HepG2 (cell line): ENCODE results near the gene KCNMA1. TPM values are rescaled to one million over a fixed set of nuclear protein-coding genes. Genes with fewer than 3 reads are reported as not detected.

ENCODE experiments used
- ATAC-seq: fragments of 200-7000 bp; cut with Tn5 transposase; 3 replicates; pipeline ENCODE4 v1.9.1; 2020; ENCODE audit warnings: mild to moderate bottlenecking, moderate library complexity
- BruUV-seq: library from RNA; stranded (reverse); fragments of 400-500 nt; replicated peaks from 2 replicates; lab custom pipeline; 2021; lab: Mats Ljungman, UMichigan
- CTCF ChIA-PET: fragments of 300-600 bp; formaldehyde crosslinking; extraction: SDS; loops from one replicate; lab custom pipeline; 2021; ENCODE audit warnings: low total read pairs, inconsistent platforms, low intra/inter-chr PET ratio; lab: Yijun Ruan, JAX
- POLR2A ChIA-PET: fragments of 350-600 bp; sonication (Branson Sonifier 250); formaldehyde crosslinking; loops from one replicate; lab custom pipeline; 2020; ENCODE audit warnings: antibody characterized with exemption, inconsistent platforms; lab: Yijun Ruan, JAX
- DNase-seq: peaks from one replicate; pipeline ENCODE4 v3.0.0-alpha.2; 2015; ENCODE audit warnings: low spot score
- FAIRE-seq: peaks from 3 replicates; lab custom pipeline; 2011; peaks lifted over from hg19 to GRCh38; lab: Jason Lieb, UNC
- H2AFZ ChIP-seq: one replicate; pipeline ENCODE4 v1.6.1; 2011; ENCODE audit warnings: low read length, inconsistent platforms
- H3K27ac ChIP-seq: fragments of 300-600 bp; 3 replicates; pipeline ENCODE4 v1.8.0; 2011; ENCODE audit warnings: mixed run types, mild to moderate bottlenecking, mixed read lengths, low read length, inconsistent platforms; ENCODE audit not compliant: insufficient read depth; ENCODE audit errors: extremely low read length
- H3K27me3 ChIP-seq, 2 experiments: fragments of 200-600 bp in 1 of 2; 2 replicates in 1 of 2; 3 replicates in 1 of 2; pipeline versions ENCODE4 v1.6.0 to v1.8.0; 2011; ENCODE audit warnings: low read length in 2 of 2, mild to moderate bottlenecking in 2 of 2, moderate library complexity in 2 of 2, inconsistent platforms in 1 of 2; ENCODE audit not compliant: insufficient read depth in 2 of 2, control insufficient read depth in 1 of 2
- H3K36me3 ChIP-seq, 2 experiments: fragments of 200-600 bp in 1 of 2; replicated peaks in 1 of 2; 2 replicates in 1 of 2; 3 replicates in 1 of 2; pipeline versions ENCODE4 v1.5.1 to v1.8.0; 2011; ENCODE audit warnings: low read length in 2 of 2, inconsistent platforms in 1 of 2; ENCODE audit not compliant: insufficient read depth in 2 of 2, control insufficient read depth in 1 of 2
- H3K4me1 ChIP-seq: 2 replicates; pipeline ENCODE4 v1.5.1; 2012; ENCODE audit warnings: low read length, inconsistent platforms; ENCODE audit not compliant: insufficient read depth
- H3K4me2 ChIP-seq: 2 replicates; pipeline ENCODE4 v1.6.0; 2011; ENCODE audit warnings: low read depth, low read length, inconsistent platforms
- H3K4me3 ChIP-seq, 3 experiments: fragments of 200-600 bp in 1 of 3; sonication (generic), shearing (Covaris generic) in 1 of 3; replicated peaks in 1 of 3; 2 replicates each; pipeline ENCODE4 v1.5.1; 2011 to 2016; ENCODE audit warnings: low read length in 3 of 3, inconsistent platforms in 2 of 3, low read depth in 2 of 3, mild to moderate bottlenecking in 2 of 3, control low read depth in 1 of 3, mixed read lengths in 1 of 3; ENCODE audit not compliant: insufficient read depth in 1 of 3
- H3K79me2 ChIP-seq: one replicate; pipeline ENCODE4 v1.6.1; 2011; ENCODE audit warnings: low read length, inconsistent platforms; ENCODE audit not compliant: insufficient read depth
- H3K9ac ChIP-seq: 2 replicates; pipeline ENCODE4 v1.6.0; 2011; ENCODE audit warnings: mild to moderate bottlenecking, low read depth, low read length, inconsistent platforms; ENCODE audit not compliant: insufficient read depth
- H3K9me3 ChIP-seq: 2 replicates; pipeline ENCODE4 v1.5.1; 2012; ENCODE audit warnings: mild to moderate bottlenecking, low read length
- H4K20me1 ChIP-seq: 2 replicates; pipeline ENCODE4 v1.6.0; 2011; ENCODE audit warnings: inconsistent platforms, mild to moderate bottlenecking, low read length, moderate library complexity; ENCODE audit not compliant: insufficient read depth
- GLMP ChIP-seq: sonication (generic); formaldehyde crosslinking; IDR thresholded peaks from 2 replicates; pipeline ENCODE4 v1.9.0; 2021; ENCODE audit warnings: missing genetic modification reagents, mild to moderate bottlenecking, borderline replicate concordance
- KDM4B ChIP-seq: sonication (generic); formaldehyde crosslinking; IDR thresholded peaks from 2 replicates; pipeline ENCODE4 v1.4.0; 2020; ENCODE audit warnings: missing genetic modification reagents
- MTA1 ChIP-seq: sonication (generic); formaldehyde crosslinking; IDR thresholded peaks from 2 replicates; pipeline ENCODE4 v1.4.0; 2020; ENCODE audit warnings: missing genetic modification reagents, mild to moderate bottlenecking, borderline replicate concordance
- NFYC ChIP-seq: IDR thresholded peaks from 2 replicates; pipeline ENCODE4 v1.6.1; 2016; ENCODE audit warnings: missing genetic modification reagents, missing compliant biosample characterization
- RCOR2 ChIP-seq: IDR thresholded peaks from 2 replicates; pipeline ENCODE4 v1.6.1; 2016; ENCODE audit warnings: missing biosample characterization, missing genetic modification reagents
- TEF ChIP-seq: sonication (generic); formaldehyde crosslinking; IDR thresholded peaks from 2 replicates; pipeline ENCODE4 v1.5.0; 2020; ENCODE audit warnings: missing genetic modification reagents
- ZBTB1 ChIP-seq: sonication (generic); formaldehyde crosslinking; IDR thresholded peaks from 2 replicates; pipeline ENCODE4 v1.4.0; 2020; ENCODE audit warnings: missing genetic modification reagents, borderline replicate concordance
- ZNF326 ChIP-seq: sonication (generic); formaldehyde crosslinking; IDR thresholded peaks from 2 replicates; pipeline ENCODE4 v1.4.0; 2020; ENCODE audit warnings: missing genetic modification reagents, borderline replicate concordance
- ZNF75D ChIP-seq: sonication (generic); formaldehyde crosslinking; IDR thresholded peaks from 2 replicates; pipeline ENCODE4 v1.8.1; 2023; ENCODE audit warnings: missing genetic modification reagents, mild to moderate bottlenecking, borderline replicate concordance
- WGBS: methylation state at CpG from one replicate; pipeline ENCODE4 v1.1.6; 2017; ENCODE audit warnings: low lambda C conversion rate; 5-methylcytosine and 5-hydroxymethylcytosine counted together
- in situ Hi-C: cut with HindIII; loops from 2 replicates; pipeline ENCODE4 v1.10.0; 2017; ENCODE audit warnings: low pct_unique_long_range_greater_than_20kb; ENCODE audit not compliant: extremely low pct_ligation_motif_present
- intact Hi-C: fragments of 100-400 bp; cut with micrococcal nuclease; formaldehyde crosslinking; loops from one replicate; pipeline ENCODE4 v1.10.0; 2022; ENCODE audit not compliant: unreplicated experiment
- polyA plus RNA-seq, 8 experiments: library from polyadenylated mRNA; depleted of rRNA in 3 of 8; stranded (reverse) in 7 of 8; unstranded in 1 of 8; fragments of >200 nt; fragmentation: Illumina TruSeq in 4 of 8; extraction: Trizol in 4 of 8; gene quantifications; 2 replicates each; pipeline versions ENCODE4 v1.2.1 to v1.2.3, GENCODE V29; 2011 to 2016; ENCODE audit warnings: low read depth in 4 of 8, missing spikeins in 1 of 8, mixed read lengths in 1 of 8; ENCODE audit not compliant: insufficient read depth in 1 of 8
- total RNA-seq, 5 experiments: library from RNA; depleted of rRNA; stranded (reverse); fragments of >200 nt; fragmentation: Illumina TruSeq; extraction: Trizol; gene quantifications; 2 replicates each; pipeline ENCODE4 v1.2.3, GENCODE V29; 2016; ENCODE audit warnings: low read depth in 1 of 5
- TF ChIP-seq, protein P1 (sequence below): sonication (generic); formaldehyde crosslinking; IDR thresholded peaks from 2 replicates; pipeline ENCODE4 v1.4.0; 2020; ENCODE audit warnings: mild to moderate bottlenecking, missing genetic modification reagents, borderline replicate concordance

The KCNMA1 gene
- total and polyA plus RNA-seq, 2 of the 13 experiments (the other 11 are each of a cell fraction or from before 2014, with no cell fraction given): 0.02 TPM; not detected in 1

DNA sequence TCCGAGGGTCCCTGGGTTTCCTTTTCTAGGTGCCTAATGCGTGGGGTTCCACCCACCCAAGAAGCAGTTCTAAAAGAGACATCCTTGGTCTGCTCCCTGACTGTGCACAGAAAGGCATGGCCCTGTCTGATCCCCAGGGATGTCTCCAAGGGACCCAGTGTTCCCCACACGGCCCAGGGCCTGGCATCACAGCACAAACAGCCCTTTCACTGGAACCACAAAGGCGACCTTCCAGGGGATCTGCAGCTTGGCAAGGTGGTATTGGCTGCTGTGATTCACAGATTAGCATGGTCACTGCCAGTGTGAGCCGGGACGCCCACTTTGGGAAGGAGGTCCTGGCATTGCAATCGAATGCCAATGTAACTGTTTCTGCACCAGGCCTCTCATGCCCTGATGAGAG, 6.4 kb downstream of the KCNMA1 start:
- intact Hi-C loops: no loop called here
- 19% methylated on average over 5 of the region's 7 CpGs for WGBS
- in situ Hi-C loops: no loop called here
- Histone ChIP-seq H4K20me1 (no peaks in the 10 kb centered on the region), H3K4me3 (no peak overlapping the region), H3K27ac (no peak overlapping the region), H3K4me1 (no peaks in the 10 kb centered on the region), H3K9me3 (no peaks in the 10 kb centered on the region), H3K36me3 (no peaks in the 10 kb centered on the region), H3K27me3 (peaks cover 2 to 14% of the 10 kb centered on the region in 2 experiments; a peak in 4 of 5 replicates), H2AFZ (no peak overlapping the region), H3K4me2 (no peak overlapping the region), H3K79me2 (no peaks in the 10 kb centered on the region), H3K9ac (no peak overlapping the region)
- CTCF ChIA-PET: no interaction called here
- ATAC-seq (no peak), DNase-seq (no peak), FAIRE-seq (no peak)
- POLR2A ChIA-PET: no interaction called here
- no TSS peak for BruUV-seq
- no peak for TF ChIP-seq ZNF75D (CRISPR knock-in tag)
- TF ChIP-seq, protein P1, sequence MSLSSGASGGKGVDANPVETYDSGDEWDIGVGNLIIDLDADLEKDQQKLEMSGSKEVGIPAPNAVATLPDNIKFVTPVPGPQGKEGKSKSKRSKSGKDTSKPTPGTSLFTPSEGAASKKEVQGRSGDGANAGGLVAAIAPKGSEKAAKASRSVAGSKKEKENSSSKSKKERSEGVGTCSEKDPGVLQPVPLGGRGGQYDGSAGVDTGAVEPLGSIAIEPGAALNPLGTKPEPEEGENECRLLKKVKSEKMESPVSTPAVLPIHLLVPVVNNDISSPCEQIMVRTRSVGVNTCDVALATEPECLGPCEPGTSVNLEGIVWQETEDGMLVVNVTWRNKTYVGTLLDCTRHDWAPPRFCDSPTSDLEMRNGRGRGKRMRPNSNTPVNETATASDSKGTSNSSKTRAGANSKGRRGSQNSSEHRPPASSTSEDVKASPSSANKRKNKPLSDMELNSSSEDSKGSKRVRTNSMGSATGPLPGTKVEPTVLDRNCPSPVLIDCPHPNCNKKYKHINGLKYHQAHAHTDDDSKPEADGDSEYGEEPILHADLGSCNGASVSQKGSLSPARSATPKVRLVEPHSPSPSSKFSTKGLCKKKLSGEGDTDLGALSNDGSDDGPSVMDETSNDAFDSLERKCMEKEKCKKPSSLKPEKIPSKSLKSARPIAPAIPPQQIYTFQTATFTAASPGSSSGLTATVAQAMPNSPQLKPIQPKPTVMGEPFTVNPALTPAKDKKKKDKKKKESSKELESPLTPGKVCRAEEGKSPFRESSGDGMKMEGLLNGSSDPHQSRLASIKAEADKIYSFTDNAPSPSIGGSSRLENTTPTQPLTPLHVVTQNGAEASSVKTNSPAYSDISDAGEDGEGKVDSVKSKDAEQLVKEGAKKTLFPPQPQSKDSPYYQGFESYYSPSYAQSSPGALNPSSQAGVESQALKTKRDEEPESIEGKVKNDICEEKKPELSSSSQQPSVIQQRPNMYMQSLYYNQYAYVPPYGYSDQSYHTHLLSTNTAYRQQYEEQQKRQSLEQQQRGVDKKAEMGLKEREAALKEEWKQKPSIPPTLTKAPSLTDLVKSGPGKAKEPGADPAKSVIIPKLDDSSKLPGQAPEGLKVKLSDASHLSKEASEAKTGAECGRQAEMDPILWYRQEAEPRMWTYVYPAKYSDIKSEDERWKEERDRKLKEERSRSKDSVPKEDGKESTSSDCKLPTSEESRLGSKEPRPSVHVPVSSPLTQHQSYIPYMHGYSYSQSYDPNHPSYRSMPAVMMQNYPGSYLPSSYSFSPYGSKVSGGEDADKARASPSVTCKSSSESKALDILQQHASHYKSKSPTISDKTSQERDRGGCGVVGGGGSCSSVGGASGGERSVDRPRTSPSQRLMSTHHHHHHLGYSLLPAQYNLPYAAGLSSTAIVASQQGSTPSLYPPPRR (CRISPR knock-in tag): no peak
- TF ChIP-seq MTA1 (CRISPR knock-in tag): no peak
- TF ChIP-seq ZNF326: no peak
- TF ChIP-seq KDM4B (CRISPR knock-in tag): no peak
- no peak for TF ChIP-seq GLMP (CRISPR knock-in tag)
- no peak for TF ChIP-seq RCOR2 (CRISPR knock-in tag)
- TF ChIP-seq NFYC (CRISPR knock-in tag): no peak
- no peak for TF ChIP-seq TEF (CRISPR knock-in tag)
- no peak for TF ChIP-seq ZBTB1 (CRISPR knock-in tag)
